NCI-H2171 (cell line): ENCODE data around the gene LMNTD2.

Experiments used
- DNase-seq: peaks from one replicate; lab custom pipeline; 2025; lab: John Stamatoyannopoulos, UW

The LMNTD2 gene

GRCh38 chr11:567011-567628, 6.6 kb upstream of the LMNTD2 start:
- no peak for DNase-seq

GRCh38 chr11:565921-566509, 5.5 kb upstream of the LMNTD2 start:
- no peak for DNase-seq

- no peak for DNase-seq
These were observed 3.5 kb upstream of the LMNTD2 start for GRCh38 chr11:563812-564578.

- DNase-seq: no peak
These were observed 2.7 kb upstream of the LMNTD2 start for GRCh38 chr11:563066-563811.

DNA sequence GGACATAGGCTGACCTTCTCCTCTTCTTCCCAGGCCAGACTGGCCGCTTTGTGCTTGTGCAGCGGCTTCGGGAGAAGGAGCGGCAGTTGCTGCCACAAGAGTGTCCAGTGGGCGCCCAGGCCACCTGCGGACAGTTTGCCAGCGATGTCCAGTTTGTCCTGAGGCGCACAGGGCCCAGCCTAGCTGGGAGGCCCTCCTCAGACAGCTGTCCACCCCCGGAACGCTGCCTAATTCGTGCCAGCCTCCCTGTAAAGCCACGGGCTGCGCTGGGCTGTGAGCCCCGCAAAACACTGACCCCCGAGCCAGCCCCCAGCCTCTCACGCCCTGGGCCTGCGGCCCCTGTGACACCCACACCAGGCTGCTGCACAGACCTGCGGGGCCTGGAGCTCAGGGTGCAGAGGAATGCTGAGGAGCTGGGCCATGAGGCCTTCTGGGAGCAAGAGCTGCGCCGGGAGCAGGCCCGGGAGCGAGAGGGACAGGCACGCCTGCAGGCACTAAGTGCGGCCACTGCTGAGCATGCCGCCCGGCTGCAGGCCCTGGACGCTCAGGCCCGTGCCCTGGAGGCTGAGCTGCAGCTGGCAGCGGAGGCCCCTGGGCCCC, 1.6 kb upstream of the LMNTD2 start:
- DNase-seq: no peak

GRCh38 chr11:561148-562003, 838 bp upstream of the LMNTD2 start:
- DNase-seq: no peak

GRCh38 chr11:559712-560304, 730 bp downstream of the LMNTD2 start:
- no peak for DNase-seq

GRCh38 chr11:559020-559620, 1.4 kb downstream of the LMNTD2 start:
- no peak for DNase-seq

DNA sequence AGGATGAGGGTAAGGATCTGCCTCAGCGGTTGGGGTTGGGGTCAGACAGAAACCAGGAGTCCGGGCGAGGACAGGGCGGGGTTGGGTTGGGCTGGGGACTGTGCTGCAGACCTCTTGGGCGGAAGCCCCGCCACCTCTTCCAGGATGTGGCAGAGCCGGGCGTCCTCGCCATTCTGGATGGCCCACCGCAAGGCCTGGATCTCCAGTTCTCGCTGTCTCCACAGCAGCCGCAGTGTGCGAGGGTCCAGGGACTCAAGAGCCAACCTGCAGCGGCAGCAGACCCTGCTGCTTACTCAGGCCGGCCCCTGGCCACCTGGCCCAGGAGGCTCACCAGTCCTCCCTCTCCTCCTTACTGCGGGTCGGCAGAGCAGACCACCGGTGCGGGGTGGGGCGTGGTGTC, 2.0 kb downstream of the LMNTD2 start:
- no peak for DNase-seq

DNA sequence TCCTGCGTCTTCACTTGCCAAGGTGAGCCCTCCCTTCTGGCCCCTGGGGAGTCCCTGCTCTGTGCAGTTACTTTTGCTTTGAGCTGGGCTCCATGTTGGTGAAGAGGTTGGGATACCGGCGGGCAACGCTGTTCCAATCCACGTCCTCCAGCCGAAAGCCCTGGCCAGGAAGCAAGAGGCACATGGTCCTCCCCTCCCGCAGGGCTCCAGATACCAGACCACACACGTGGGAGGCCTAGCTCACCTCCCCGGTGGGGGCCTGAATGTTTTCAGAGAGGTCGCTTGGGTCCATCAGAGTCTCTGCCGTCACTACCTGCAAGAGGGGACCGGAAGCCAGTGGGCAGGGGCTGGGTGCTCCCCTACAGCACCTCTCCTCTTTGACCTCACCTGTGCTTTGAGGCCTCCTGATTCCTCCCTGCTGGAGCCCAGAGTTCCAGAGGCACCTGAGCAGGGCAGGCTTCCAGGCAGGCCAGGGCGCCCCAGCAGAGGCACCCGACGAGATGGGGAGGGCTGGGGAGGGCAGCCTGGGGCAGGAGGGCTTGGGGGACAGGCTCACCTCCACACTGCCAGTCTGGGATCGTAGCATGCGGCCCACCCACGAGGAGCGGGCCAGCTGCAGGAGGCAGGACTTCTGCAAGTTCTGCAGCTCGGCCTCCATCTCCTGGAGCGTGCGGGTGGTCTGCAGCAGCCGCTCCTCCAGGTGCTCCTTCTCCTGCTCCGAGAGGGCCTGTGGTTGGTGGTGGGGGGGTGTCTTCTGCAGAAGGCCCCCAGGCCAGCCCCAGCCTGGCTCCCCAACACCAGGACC, 3.0 kb downstream of the LMNTD2 start:
- no peak for DNase-seq

- DNase-seq: no peak
These were observed 3.8 kb downstream of the LMNTD2 start for GRCh38 chr11:556662-557256.

- DNase-seq: no peak
These were observed 4.5 kb downstream of the LMNTD2 start for GRCh38 chr11:555780-556661.

GRCh38 chr11:555227-555779, 5.2 kb downstream of the LMNTD2 start:
- DNase-seq: no peak

- DNase-seq: peak; percentile 66
These were observed 5.9 kb downstream of the LMNTD2 start for GRCh38 chr11:554428-555226.

DNA sequence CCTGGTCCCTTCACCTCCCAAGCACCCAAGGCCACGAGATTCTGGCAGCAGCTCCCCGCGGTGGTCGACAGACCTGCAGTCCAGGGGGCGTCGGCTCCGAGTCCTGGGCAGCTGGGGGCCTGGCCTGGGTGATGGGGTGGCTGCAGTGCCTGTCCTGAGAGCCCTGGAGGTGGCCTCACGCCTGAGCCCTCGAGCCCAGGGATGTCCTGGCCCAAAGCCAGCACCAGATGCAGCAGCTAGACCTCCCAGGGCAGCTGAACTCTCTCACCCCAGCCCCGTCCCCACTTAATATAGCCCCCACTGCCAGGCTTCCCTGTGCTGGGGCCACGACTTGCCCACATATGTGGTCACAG, 6.6 kb downstream of the LMNTD2 start:
- no peak for DNase-seq

DNA sequence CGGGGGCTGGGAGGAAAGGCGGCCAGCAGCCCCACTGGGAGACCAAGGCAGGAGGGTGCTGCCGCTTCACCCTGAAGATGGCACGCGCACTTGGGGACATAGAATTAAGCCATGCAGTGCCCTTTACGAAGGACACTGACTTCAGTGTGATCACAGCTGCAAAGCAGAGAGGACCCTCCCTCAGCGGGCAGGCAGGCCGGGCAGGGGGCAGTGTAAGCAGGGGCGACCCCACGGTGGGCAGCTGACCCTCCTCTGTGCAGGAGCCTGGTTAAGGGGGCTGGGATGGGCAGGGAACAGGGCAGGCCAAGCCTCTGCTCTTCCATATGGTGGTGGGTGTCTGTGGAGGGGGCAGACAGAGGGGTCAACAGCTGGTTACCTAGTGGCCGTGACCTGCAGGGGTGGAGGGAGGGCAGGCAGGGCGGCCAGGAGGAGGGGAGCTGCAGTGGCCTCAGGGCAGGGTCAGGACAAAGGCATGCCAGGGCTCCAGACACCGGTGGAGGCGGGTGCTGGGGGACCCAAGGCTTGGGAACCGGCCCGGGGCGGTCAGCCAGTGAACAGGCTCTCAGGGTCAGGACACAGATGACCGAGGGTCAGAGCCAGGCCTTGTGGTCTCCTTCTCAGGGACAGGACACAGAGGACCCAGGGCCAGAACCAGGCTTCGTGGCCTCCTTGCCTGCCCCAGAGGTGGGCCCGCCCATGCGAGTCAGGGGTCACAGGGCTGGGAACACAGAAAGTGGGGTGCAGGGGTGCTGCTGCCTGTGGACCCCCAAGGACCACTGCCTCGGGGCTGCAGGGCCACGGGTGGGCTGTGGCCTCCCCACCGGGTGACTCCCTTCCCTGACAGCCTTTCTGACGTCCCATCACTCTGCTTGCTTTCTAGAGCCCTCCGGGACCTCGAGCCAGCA, 7.2 kb downstream of the LMNTD2 start:
- DNase-seq: no peak
